ENCODE results near the gene PXYLP1. TPM values are rescaled to one million over a fixed set of nuclear protein-coding genes. Genes with fewer than 3 reads are reported as not detected.

Gene PXYLP1
- total RNA-seq, 1 donor from 2014 or later = 26.1 TPM

DNA sequence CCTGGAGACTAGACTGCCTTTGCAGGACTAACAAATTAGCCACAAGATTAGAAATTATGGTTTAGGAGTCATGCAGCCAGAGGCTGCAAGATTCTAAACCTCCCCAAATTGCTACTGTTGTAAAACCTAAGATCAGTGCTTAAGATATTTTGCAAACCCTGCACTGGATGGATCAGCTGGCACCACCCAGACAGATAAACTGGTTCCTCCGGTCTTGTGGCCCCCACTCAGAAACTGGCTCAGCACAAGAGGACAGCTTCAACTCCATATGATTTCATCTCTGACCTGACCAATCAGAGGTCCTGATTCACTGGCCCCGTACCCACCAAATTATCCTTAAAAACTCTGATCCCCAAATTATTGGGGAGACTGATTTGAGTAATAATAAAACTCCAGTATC is 19.5 kb upstream of the PXYLP1 start:
- DNase-seq (ENCODE audit: extremely low spot score, unreplicated experiment) = no peak
- Mint-ChIP-seq H3K4me3 (no peak overlapping the region), H3K36me3 (no peaks in the 10 kb centered on the region), H3K4me1 (ENCODE audit: unreplicated experiment) (no peaks in the 10 kb centered on the region), H3K9me3 (no peaks in the 10 kb centered on the region), H3K27ac (no peak overlapping the region), H3K27me3 (no peaks in the 10 kb centered on the region)
- TF ChIP-seq, protein P1, sequence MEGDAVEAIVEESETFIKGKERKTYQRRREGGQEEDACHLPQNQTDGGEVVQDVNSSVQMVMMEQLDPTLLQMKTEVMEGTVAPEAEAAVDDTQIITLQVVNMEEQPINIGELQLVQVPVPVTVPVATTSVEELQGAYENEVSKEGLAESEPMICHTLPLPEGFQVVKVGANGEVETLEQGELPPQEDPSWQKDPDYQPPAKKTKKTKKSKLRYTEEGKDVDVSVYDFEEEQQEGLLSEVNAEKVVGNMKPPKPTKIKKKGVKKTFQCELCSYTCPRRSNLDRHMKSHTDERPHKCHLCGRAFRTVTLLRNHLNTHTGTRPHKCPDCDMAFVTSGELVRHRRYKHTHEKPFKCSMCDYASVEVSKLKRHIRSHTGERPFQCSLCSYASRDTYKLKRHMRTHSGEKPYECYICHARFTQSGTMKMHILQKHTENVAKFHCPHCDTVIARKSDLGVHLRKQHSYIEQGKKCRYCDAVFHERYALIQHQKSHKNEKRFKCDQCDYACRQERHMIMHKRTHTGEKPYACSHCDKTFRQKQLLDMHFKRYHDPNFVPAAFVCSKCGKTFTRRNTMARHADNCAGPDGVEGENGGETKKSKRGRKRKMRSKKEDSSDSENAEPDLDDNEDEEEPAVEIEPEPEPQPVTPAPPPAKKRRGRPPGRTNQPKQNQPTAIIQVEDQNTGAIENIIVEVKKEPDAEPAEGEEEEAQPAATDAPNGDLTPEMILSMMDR (conservative IDR thresholded peaks at IDR 0.05) = no peak

DNA sequence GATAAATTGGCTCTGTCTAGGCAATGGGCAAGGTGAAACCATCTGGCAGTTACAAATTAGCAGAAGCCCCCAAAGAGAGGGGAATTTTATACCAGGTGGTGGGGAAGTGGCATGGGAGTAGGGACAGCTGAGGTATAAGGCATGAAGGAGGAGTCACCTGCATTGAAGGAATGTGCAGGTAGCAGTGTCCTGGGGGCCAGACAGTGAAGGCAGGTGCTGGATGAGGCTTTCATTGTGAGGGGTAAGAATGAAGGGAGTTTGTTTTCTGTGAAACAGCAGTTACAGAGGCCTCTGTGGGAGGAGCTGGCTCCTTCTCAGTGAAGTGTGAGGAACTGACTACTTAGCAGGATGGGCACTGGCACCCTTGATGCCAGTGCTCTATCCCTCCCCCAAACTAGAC is 19.1 kb upstream of the PXYLP1 start:
- TF ChIP-seq, protein P1 (conservative IDR thresholded peaks at IDR 0.05) = no peak
- no peak overlapping the region for H3K4me3 Mint-ChIP-seq
- no peak for DNase-seq (ENCODE audit: extremely low spot score, unreplicated experiment)
- no peak overlapping the region for H3K27ac Mint-ChIP-seq
- H3K27me3 Mint-ChIP-seq = no peaks in the 10 kb centered on the region
- no peaks in the 10 kb centered on the region for H3K9me3 Mint-ChIP-seq
- H3K36me3 Mint-ChIP-seq = no peaks in the 10 kb centered on the region
- no peaks in the 10 kb centered on the region for H3K4me1 Mint-ChIP-seq (ENCODE audit: unreplicated experiment)

DNA sequence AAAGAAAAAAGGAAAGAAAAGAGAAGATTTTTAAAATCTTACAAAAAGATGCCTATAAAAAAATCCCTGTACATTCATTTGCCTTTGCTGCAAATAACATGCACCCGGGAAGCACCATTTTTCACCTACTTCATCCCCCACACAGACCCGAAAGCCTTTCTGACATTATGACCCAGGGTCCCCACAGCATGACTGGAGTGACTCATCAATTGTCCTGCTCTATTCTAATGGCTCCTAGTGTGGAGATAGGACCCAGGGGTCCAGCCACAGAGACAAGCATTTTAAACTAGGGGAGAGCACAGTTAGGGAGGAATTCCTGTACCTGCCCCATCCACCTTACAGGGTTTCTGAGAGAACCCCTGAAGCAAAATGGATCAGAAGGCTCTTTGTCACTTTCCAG is 14.7 kb upstream of the PXYLP1 start:
- Mint-ChIP-seq H3K36me3 (no peaks in the 10 kb centered on the region), H3K27me3 (no peaks in the 10 kb centered on the region), H3K4me3 (no peak overlapping the region), H3K9me3 (no peaks in the 10 kb centered on the region), H3K4me1 (ENCODE audit: unreplicated experiment) (peaks cover 5% of the 10 kb centered on the region), H3K27ac (no peak overlapping the region)
- TF ChIP-seq, protein P1 (conservative IDR thresholded peaks at IDR 0.05) = no peak
- DNase-seq (ENCODE audit: extremely low spot score, unreplicated experiment) = no peak

DNA sequence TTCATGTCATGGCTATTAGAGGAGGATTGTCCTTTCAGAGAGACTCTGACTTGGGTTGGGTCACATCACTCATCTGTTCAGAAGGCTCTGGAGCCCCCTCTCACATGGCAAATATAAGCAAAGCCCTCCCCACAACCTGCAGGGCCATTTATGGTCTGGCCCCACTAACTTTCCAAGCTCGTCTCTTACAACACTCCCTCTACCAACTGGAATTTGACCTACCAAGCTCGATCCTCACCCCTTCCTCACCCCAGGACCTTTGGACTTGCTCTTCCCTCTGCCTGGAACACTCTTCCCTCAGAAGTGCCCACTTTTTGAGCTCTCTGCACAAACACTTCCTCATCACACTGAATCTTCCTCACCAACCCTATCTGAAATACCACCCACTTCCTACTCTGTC is 14.2 kb upstream of the PXYLP1 start:
- DNase-seq (ENCODE audit: extremely low spot score, unreplicated experiment) = no peak
- H3K9me3 Mint-ChIP-seq = no peaks in the 10 kb centered on the region
- H3K27me3 Mint-ChIP-seq = no peaks in the 10 kb centered on the region
- H3K36me3 Mint-ChIP-seq = no peaks in the 10 kb centered on the region
- no peak overlapping the region for H3K4me3 Mint-ChIP-seq
- peaks cover 5% of the 10 kb centered on the region for H3K4me1 Mint-ChIP-seq (ENCODE audit: unreplicated experiment)
- no peak overlapping the region for H3K27ac Mint-ChIP-seq
- TF ChIP-seq, protein P1 (conservative IDR thresholded peaks at IDR 0.05) = no peak

DNA sequence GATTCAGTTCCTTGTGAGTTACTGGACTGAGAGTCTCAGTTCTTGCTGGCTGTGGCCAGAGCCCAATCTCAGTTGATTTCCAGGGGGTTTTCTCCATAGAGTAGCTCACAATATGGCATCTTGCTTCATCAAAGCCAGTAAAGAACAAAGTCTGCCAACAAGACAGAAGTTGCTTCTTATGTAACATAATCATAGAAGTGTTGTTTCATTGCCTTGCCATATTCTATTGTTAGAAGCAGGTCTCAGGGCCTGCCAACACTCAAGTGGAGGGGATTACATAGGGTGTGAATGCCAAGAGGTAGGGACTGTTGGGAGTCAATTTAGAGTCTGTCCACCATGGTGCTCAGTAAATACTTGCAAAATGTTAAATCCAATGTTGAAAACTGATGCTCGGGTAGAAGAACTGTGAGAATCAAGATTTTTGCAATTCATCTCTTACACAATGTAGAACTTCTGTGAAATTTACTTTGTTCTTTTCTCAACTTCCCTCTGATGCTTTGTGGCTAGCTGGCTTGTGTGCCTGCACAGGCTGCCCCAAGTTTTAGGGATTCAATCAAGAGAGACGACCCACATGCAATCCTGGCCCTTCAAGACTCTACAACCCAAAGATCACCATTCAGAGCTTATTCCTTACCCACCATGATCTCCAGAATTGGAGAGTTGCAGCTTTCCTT is 13.3 kb upstream of the PXYLP1 start:
- no peaks in the 10 kb centered on the region for H3K27me3 Mint-ChIP-seq

More for the DNA sequence above, 13.3 kb upstream of the PXYLP1 start:
- H3K4me3 Mint-ChIP-seq = no peak overlapping the region
- TF ChIP-seq, protein P1 (conservative IDR thresholded peaks at IDR 0.05) = no peak
- peaks cover 1% of the 10 kb centered on the region for H3K36me3 Mint-ChIP-seq
- H3K4me1 Mint-ChIP-seq (ENCODE audit: unreplicated experiment) = peaks cover 5% of the 10 kb centered on the region
- no peaks in the 10 kb centered on the region for H3K9me3 Mint-ChIP-seq
- DNase-seq (ENCODE audit: extremely low spot score, unreplicated experiment) = no peak
- no peak overlapping the region for H3K27ac Mint-ChIP-seq

Measured in type B pancreatic cell (in vitro differentiated cells).